NCI-H2196 (cell line): Measurements from ENCODE around the gene ST8SIA4.

Experiments
- DNase-seq: peaks from one replicate; lab custom pipeline; 2025; ENCODE audit not compliant: unreplicated experiment; lab: John Stamatoyannopoulos, UW

Gene ST8SIA4, protein sequence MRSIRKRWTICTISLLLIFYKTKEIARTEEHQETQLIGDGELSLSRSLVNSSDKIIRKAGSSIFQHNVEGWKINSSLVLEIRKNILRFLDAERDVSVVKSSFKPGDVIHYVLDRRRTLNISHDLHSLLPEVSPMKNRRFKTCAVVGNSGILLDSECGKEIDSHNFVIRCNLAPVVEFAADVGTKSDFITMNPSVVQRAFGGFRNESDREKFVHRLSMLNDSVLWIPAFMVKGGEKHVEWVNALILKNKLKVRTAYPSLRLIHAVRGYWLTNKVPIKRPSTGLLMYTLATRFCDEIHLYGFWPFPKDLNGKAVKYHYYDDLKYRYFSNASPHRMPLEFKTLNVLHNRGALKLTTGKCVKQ

DNA sequence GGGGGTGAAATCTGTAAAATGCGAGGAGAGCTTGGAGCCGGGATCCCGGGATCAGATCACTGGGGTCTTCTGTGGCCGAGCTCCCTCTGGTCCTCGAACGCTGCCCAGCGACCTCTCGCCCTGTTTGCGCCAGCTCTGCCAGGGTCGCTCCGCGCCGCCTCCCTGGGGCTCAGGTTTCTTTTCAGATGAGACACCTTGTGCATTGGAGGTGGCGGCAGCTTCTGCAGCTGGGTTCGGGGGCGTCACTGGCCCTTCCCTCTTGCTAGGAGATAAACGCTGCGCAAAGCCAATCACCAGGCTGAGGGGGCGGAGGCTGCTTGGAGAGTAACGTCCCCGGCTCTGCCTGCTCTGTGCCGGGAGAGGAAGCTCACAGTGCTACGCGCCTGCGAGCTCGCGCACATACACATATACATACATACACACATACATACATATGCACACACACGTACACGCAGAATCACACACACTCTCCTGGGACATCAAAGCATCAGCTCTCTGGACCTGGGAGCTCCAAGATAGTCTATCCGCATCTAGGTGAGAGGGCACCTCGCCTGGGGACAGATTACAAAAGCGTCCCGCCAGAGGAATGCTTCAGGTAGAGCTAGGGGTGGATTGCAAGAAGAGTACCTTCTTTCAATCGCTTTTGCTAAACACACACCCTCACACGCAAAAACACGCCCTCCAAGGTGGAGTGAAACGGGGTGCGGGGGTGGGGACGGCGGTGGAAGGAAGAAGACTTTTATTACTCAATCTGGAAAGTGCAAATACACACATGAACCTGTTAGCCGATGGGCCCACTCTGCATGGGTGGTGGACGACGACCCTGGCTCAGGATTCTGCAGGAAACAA lies at the start of gene ST8SIA4:
TSS of gene ST8SIA4 (minus strand) at position 244 of the 849 bp plus-strand sequence. CDS start 327 bp downstream, outside the sequence.
- DNase-seq: peak; percentile 75

DNA sequence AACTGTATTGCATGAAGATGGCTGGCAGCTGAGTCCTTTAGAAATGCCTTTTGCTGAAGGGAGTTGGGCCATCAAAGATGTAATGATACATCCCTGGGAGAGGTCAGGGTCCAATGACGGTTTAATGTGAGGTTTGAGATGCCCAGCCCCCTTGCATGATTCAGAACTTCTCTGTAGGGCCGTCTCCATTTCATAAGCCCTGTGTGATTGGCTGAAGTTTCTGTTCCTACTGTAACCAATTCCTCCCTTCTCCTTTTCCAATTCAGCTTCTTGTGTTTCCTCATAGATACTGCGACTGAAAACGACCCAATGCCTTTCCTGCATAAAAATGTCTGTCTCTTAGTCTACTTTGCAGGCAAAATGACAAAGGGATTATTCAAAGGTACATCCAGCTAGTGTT lies 47.9 kb upstream of the ST8SIA4 start:
- no peak for DNase-seq

DNA sequence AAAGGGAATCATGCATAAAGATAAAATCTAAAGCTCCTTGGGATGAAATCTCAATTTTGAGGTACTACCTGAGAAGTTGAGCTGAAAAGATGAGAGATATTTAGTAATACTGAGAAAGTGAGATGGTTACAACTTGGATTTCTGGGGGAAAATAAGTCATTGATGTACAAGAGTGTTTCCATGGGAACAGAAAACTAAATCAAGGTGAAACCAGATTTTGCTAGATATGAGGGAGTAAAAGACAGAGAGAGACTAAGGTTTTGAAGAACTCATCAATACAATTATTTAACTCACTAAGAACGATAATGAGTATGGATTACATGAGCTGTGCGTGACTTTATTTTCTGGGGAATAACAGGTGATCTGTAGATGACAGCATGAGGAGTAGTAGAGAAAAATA lies 10.2 kb upstream of the ST8SIA4 start:
- DNase-seq: no peak

DNA sequence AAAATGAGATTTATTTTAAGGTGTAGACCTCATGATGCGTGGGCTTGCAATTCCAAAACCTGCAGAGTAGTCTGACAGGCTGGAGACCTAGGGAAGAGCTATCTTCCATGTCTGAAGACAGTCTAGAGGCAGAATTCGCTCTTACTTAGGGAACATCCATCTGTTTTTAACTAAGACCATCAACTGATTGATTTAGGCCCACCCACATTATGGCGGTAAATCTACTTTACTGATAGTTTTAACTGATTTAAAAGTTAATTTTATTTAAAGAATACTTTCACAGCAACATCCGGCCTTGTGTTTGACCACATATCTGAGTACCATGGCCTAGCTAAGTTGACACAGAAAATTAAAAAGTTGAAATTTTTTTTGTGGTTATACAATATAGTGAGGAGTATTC lies 6.0 kb upstream of the ST8SIA4 start:
- DNase-seq: no peak

DNA sequence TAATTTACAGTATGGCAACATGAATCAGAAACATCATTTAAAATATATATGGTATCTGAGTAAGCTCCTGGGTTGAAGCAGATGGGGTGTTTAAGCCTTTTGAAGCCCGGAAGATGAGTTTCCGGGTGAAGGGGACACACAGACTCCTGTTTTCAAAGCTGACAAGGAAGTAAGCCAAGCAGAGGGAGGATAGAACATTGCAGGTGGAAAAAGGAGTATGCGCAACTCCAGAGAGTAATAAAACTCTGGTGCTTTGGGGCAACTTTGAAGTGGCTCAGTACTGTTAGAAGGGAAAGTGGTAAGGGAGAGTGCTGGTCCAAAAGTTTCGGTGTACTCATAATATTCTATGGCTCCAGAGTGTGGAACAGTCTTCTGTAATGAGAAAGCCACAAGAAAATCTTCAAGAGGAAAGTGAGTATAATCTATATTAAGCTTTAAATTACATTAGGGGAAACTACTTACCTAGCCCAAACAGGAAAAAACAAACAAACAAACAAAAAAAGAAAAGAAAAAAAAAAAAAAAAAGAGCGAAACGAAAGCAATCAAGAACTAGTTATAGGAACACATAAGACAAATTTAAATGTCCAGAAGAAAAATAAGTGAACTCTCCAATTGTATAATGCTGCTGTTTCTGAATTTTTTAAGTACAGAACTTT lies 2.3 kb upstream of the ST8SIA4 start:
- DNase-seq: no peak

DNA sequence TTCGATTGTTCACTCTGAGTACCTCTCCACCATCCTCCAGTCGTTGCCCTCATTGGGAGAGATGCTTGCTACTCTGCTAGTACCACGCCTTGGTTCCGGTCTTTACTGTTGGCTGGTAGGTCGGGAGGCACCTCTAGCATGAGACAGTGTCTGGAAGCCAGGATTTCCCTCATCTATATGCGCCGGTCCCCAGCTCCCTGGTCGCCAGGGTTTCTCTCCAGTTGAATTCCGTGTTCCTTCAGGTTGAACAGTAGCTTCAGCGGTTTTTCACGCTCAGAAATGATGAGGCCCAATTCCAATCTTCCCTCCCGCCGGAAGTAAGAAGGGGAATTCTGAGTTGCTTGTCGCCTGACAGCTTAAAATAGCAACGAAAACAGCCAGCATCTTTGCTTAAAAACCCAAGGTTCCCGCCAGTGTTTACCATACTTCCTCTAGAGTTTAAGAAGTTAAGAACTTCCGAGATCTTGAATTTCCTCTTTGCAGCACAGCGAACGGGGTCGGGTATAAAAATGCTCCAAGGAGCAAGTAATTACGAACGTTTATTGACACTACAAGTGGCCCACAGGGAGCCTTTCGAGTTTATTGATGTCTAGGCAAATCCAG lies 1.3 kb upstream of the ST8SIA4 start:
- no peak for DNase-seq

DNA sequence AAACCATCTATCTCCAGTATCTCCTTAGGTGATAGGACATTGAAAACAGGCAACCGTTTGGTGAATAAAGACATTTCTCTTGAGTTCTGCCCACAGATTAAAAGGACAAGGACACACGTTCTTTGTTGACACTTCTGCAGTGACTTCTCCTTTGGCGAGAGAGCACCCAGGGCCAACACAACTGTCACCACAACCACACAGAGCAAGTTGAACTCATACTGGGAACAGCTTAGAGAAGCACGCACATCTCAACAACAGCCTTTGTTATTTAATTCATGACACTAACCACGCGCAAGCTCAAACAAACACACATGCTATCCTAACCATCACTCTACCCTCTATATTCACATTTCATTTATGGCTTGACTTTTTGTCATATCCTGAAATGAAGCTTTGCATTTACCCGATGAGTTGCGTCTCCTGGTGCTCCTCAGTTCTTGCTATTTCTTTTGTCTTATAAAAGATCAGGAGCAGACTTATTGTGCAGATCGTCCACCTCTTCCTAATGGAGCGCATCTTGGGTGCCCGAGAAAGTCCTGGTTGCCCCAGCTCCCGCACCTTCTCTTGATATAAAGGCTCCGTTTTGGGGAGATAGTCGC lies 543 bp downstream of the ST8SIA4 start:
- DNase-seq: no peak

DNA sequence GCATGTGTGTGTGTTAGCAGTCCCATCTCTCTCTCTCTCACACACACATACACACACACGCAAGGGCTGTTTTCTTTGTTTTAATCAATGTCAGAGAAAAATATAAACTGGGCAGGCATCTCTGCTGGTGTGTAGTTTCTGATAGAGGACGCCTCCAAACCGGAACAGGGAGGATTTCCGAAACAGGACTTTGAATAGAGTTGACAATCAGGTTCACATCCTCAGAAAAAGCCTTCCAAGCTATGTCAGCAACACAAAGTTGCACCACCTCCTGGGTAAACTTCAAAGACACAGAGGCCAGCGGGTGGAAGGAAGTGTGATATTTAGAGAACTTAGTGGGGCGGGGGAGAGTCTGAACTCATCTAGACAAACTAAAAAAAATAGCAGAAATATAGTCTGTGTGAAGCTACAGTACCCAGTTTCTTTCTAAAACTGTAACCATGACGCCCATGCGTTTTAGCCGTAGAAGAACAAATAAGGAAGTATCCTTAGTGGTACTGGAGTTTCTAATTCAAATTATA lies 1.2 kb downstream of the ST8SIA4 start:
- no peak for DNase-seq

DNA sequence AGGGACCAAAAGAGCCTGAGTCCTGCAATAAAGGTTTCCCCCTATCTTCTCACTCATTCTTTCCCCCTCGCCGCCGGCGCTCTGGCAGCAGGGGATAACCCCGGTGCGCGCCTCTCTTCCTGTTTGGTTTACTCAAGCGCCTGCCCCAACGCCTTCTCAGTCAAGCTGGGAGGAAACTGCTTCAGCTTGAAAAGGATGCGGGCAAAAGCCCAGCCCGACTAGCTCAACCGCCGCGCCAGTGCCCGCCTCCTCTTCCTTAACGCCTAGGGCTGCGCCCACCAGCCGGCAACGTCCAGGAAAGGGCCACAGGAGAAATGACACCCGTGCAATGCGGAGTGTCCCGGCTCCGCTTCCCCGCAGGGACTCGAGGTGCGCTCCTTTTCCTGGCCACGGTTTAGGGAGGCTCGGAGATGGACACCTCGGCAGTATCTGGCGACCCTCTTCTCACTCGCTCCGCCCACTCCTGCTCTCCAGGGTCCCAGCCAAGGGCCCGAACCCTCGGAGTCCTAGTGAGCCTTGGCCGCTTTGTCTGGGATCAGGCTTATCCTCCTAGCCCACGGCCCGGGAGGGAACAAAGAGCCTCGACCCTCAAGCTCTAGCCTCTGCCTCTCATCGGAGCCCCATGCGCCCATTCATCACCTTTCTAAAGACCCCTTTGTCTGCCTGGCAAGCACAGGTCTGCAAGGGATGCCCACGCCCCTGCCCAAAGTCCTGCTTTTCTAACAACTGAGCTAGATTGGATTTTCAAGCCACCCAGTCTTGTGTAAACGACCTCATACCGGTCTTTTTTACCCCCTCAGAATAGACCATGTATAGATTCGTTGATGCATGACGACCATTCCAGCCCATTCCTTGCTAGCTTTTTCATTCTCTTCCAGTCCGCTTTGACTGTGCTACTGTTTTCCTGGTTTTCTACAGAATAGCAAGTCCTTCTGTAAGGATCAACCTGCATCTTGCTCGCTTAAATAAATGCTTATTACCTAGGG lies 2.0 kb downstream of the ST8SIA4 start:
- DNase-seq: peak; percentile 72

DNA sequence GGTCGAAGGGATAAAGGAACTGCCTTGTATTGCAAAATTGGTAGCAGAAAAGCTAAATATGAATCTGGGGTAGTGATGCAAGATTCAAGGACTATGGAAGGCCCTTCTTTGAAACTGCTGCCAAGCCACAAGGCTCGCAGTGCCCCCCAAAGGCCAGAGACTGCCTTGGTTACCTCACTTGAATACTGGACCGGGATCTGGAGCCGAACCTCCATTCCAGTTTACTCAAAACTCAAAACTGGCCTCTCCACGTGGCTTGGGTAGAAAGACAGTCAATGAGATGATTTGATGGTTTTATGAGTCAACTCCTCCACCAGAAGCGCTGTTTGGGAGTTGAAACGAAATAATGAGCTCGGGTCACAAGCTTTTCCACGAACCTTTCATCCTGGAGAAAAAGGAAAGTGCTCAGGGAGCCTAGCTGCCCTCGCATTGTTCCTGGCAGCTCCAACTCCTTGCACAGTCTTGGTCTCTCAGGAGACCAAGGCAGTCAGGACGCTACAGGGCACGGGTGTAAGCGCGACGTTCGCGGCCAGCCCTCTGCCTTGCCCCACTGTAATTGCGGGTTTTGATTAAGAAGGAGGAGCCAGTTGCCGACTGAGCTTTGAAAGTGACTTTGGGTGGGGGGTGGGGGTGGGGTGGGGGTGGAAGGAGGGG lies 2.8 kb downstream of the ST8SIA4 start:
- peak; percentile 69 for DNase-seq

DNA sequence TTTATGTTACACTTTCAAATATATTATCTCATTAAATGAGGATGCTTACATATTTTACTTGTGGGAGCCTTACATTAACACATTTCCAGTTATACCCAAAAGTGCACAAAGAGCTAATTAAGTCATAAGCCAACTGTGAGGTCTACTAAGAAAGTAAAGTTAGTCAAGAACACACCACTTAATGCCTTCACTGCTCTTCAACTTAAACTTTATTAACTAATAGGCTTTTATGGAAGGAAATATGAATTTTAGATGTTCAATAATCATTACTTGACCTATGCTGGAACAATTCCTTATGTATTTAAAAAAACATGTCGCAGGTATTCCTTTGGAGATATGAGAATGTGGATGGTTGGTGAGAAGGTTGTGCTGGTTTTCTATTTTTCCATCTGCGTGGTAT lies 3.4 kb downstream of the ST8SIA4 start:
- DNase-seq: no peak

DNA sequence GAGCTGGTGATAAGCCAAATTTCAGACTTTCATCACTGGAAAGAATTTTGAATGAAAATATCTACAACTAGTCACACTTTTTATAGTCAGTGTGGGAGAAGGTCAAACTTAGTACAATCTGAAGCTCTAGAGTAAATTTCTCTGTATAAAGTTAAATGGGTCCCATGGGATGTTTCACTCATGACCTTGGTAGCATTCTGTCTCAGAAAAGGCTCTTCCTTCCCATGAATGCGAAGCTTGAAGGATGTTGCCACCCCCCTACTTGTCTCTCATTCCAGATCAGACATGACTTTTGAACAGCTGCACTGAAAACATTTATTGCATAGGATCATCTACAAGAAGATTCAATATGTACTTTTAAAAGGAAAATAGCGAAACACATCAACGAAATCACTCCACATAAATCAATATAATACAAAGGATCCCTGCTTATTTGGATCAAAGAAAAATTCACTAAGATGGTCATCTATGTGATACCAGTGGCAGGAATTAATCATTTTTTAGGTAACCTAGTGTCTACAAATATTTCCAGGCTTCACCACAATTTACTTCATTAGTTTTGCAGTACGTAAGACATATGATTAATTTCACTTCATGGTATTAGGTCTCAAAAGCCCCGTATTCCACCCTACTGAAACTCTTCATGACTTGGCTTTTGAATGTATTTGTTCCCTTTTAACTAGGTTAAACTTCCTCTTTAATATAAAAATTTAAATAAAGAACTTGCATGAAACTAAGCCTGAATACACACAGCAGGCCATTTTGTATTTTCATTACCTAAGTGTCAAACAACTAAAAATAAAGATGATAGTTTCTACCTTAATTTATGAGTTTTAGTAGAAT lies 4.4 kb downstream of the ST8SIA4 start:
- no peak for DNase-seq

DNA sequence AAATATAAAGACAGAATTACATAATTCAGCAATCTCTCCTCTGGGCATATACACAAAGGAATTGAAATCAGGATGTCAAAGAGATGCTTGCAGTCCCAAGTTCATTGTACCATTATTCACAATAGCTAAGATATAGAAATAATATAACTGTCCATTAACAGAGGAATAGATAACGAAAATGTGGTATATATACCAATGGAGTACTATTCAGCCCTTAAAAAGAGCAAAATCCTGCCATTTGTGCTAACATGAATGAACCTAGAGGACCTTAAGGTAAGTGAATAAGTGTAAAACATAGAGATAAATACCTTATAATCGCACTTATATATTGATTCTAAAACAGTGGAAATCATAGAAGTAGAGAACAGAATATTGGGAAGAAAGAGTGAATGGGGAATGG lies 7.0 kb downstream of the ST8SIA4 start:
- DNase-seq: no peak

DNA sequence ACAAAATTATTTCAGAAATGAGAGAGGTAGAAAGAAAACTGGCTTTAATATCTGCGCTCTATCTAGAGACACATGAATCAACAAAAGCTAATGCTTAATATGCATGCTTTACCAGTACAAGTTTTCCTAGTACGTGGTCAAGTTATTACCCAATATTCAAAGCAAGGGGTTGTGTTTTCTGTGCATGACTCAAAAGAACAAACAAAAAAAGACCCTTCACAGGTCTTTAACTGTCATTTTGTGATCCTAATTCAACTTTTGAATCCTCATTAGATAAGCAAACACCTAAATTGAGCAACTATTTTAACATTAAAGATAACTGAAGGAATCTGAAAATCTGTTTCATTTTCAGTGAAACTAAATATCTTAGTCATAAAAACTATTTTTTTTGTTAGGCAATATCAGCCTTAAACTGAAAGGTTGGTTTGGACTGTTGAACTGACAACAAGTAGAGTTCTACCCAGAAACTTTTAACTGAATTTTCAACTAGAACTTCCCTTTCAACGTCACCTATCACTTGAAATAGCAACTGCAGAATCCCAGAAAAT lies 12.5 kb downstream of the ST8SIA4 start:
- DNase-seq: no peak

DNA sequence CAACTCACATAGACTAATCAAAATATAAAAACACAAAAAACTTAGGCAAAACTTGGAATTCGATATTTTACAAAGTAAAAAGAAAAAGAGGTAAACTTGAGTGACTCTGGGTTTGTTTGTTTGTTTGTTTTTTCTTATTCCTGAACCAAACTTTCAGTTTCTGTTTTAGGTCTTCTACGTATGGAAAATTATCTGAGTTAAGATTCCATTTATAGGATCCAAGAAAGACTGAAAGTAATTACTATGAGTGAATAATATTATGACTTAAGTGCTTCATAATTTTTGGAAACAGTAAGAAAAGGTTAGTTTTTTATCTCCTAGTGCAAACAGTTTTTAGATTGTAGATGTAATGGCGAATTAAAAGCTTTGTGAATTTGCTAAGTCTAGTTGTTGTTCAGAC lies 13.2 kb downstream of the ST8SIA4 start:
- no peak for DNase-seq

DNA sequence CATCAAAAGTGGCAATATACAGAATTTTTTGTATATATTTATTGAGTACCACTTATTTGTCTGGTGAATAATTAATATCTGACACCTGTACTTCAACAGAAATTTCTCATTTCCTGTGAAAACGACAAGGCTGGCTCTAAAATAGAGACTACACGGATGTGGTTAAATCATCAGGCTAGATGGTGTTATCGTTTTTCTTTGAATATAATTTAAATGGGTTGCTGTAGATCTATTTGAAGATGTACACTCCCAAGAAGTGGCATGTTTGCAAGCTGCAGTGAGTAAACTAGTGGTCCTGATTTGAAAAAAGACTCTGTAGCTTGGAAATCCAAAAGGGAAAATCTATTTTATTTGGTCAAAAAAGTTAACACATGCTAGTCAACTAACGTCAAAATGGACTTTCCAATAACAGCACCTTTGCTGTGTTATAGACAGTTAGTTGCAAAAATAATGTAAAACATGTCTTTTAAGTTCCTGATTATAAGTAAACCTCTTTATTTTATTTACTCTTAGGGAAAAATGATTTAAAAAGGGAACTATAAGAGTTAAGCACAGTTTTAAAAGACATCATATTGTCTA lies 13.8 kb downstream of the ST8SIA4 start:
- no peak for DNase-seq

DNA sequence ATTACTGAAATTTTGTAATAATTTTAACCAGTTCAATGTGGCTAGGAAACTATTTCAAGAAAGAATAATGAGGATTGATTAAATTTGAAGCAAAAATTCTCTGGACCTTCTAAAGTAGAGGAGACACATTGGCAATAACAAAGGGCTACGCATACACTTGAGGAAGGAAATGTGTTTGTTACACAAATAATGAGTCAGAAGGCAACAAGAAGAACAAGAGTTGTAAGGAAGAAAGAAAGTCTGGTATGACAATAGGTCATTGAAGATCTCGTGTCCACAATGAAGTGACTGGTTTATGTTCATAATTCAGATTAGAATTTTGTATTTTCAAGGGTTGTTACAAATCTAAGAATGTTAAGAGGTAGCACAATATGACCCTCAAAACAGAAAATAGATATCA lies 25.8 kb downstream of the ST8SIA4 start:
- DNase-seq: no peak
